Erythroblast (primary cell): Measurements from ENCODE around the gene CNOT11.

Experiments
- GATA1 ChIP-seq: IDR thresholded peaks from 2 replicates; pipeline ENCODE4 v1.6.1; 2011; ENCODE audit warnings: low read depth, mild to moderate bottlenecking, control low read depth, low read length, moderate library complexity
- POLR2A ChIP-seq: IDR thresholded peaks from 2 replicates; pipeline ENCODE4 v1.6.1; 2011; ENCODE audit warnings: mild to moderate bottlenecking, low read length

DNA sequence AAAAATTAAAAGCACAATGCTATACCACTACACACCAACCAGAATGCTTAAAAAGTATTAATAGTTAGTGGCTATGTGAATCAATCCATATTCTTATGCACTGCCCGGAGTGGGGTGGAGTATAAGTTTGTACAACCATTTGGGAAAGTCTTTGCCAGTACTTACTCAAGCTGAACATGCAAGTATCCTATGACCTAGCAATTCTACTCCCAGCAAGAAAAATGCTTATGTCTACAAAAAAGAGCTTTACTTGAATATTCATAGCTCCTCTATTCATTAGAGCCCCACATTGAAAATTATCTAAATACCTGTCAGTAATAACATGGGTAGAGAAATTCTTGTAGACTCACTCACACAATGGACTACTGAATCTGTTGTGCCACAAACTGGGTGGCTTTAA lies 21.4 kb upstream of the CNOT11 start:
- TF ChIP-seq POLR2A (no peak), GATA1 (no peak)
